HepG2 (cell line): Measurements from ENCODE around the gene NDUFAF5. TPM values are rescaled to one million over a fixed set of nuclear protein-coding genes. Genes with fewer than 3 reads are reported as not detected.

Experiments used
- ARNT2 ChIP-seq: sonication (generic); formaldehyde crosslinking; IDR thresholded peaks from 2 replicates; pipeline ENCODE4 v1.8.0; 2022; ENCODE audit warnings: mild to moderate bottlenecking, low read depth, missing genetic modification reagents, moderate library complexity
- ELF3 ChIP-seq: IDR thresholded peaks from 2 replicates; pipeline ENCODE4 v1.6.1; 2016; ENCODE audit warnings: missing genetic modification reagents, missing compliant biosample characterization
- KLF12 ChIP-seq: sonication (generic); formaldehyde crosslinking; IDR thresholded peaks from 2 replicates; pipeline ENCODE4 v1.4.0; 2020; ENCODE audit warnings: missing genetic modification reagents, borderline replicate concordance
- MAZ ChIP-seq, 2 experiments: sonication (generic) in 1 of 2; formaldehyde crosslinking in 1 of 2; IDR thresholded peaks; 2 replicates each; pipeline versions ENCODE4 v1.5.0 to v1.6.1; 2012 to 2020; ENCODE audit warnings: low read depth in 2 of 2, mild to moderate bottlenecking in 2 of 2, borderline replicate concordance in 1 of 2, improper control_type of control experiment in 1 of 2, low read length in 1 of 2, missing genetic modification reagents in 1 of 2, moderate library complexity in 1 of 2
- MTA3 ChIP-seq: sonication (generic); formaldehyde crosslinking; IDR thresholded peaks from 2 replicates; pipeline ENCODE4 v1.4.0; 2020; ENCODE audit warnings: missing genetic modification reagents
- NPAS2 ChIP-seq: sonication (generic); formaldehyde crosslinking; IDR thresholded peaks from 2 replicates; pipeline ENCODE4 v1.8.0; 2022; ENCODE audit warnings: mild to moderate bottlenecking, missing genetic modification reagents, borderline replicate concordance
- POLR2AphosphoS2 ChIP-seq: IDR thresholded peaks from 2 replicates; pipeline ENCODE4 v1.6.1; 2011; ENCODE audit warnings: low read depth, low read length, improper control_type of control experiment
- POLR2G ChIP-seq: fragments of 200-400 bp; formaldehyde crosslinking; IDR thresholded peaks from 2 replicates; pipeline ENCODE4 v1.6.1; 2018; ENCODE audit warnings: mild to moderate bottlenecking, low read depth, low read length, moderate library complexity
- SP1 ChIP-seq, 2 experiments: fragments of 450-650 bp in 1 of 2; sonication (generic) in 1 of 2; formaldehyde crosslinking in 1 of 2; IDR thresholded peaks; 2 replicates each; pipeline versions ENCODE4 v1.4.0 to v1.6.1; 2016 to 2020; ENCODE audit warnings: missing genetic modification reagents in 1 of 2
- SP4 ChIP-seq: sonication (generic); formaldehyde crosslinking; IDR thresholded peaks from 2 replicates; pipeline ENCODE4 v1.8.1; 2023; ENCODE audit warnings: mild to moderate bottlenecking, missing genetic modification reagents
- TBX3 ChIP-seq: fragments of 450-650 bp; IDR thresholded peaks from 2 replicates; pipeline ENCODE4 v1.6.1; 2017; ENCODE audit warnings: antibody characterized with exemption, mild to moderate bottlenecking, inconsistent platforms, borderline replicate concordance
- TCF7 ChIP-seq: sonication (generic); IDR thresholded peaks from 2 replicates; pipeline ENCODE4 v1.6.1; 2016; ENCODE audit warnings: antibody characterized with exemption, low read depth
- ZNF317 ChIP-seq: sonication (generic); formaldehyde crosslinking; IDR thresholded peaks from 2 replicates; pipeline ENCODE4 v1.5.0; 2020; ENCODE audit warnings: mild to moderate bottlenecking, missing genetic modification reagents
- ZNF564 ChIP-seq: sonication (generic); formaldehyde crosslinking; IDR thresholded peaks from 2 replicates; pipeline ENCODE4 v1.8.1; 2023; ENCODE audit warnings: mild to moderate bottlenecking, missing genetic modification reagents
- polyA plus RNA-seq, 8 experiments: library from polyadenylated mRNA; depleted of rRNA in 3 of 8; stranded (reverse) in 7 of 8; unstranded in 1 of 8; fragments of >200 nt; fragmentation: Illumina TruSeq in 4 of 8; extraction: Trizol in 4 of 8; gene quantifications; 2 replicates each; pipeline versions ENCODE4 v1.2.1 to v1.2.3, GENCODE V29; 2011 to 2016; ENCODE audit warnings: low read depth in 4 of 8, missing spikeins in 1 of 8, mixed read lengths in 1 of 8; ENCODE audit not compliant: insufficient read depth in 1 of 8
- total RNA-seq, 5 experiments: library from RNA; depleted of rRNA; stranded (reverse); fragments of >200 nt; fragmentation: Illumina TruSeq; extraction: Trizol; gene quantifications; 2 replicates each; pipeline ENCODE4 v1.2.3, GENCODE V29; 2016; ENCODE audit warnings: low read depth in 1 of 5
- TF ChIP-seq, protein P1 (sequence below): sonication (generic); formaldehyde crosslinking; IDR thresholded peaks from 2 replicates; pipeline ENCODE4 v1.4.0; 2020; ENCODE audit warnings: missing genetic modification reagents, borderline replicate concordance
- TF ChIP-seq, protein P2 (sequence below): sonication (generic); formaldehyde crosslinking; IDR thresholded peaks from 2 replicates; pipeline ENCODE4 v1.4.0; 2020; ENCODE audit warnings: mild to moderate bottlenecking, missing genetic modification reagents
- TF ChIP-seq, protein P3 (sequence below): sonication (generic); formaldehyde crosslinking; IDR thresholded peaks from 2 replicates; pipeline ENCODE4 v1.5.1; 2020; ENCODE audit warnings: missing genetic modification reagents, mild to moderate bottlenecking, borderline replicate concordance
- TF ChIP-seq, protein P4 (sequence below): sonication (generic); formaldehyde crosslinking; IDR thresholded peaks from 2 replicates; pipeline ENCODE4 v1.8.0; 2022; ENCODE audit warnings: mild to moderate bottlenecking, missing genetic modification reagents, moderate library complexity
- TF ChIP-seq, protein P5 (sequence below): sonication (generic); formaldehyde crosslinking; IDR thresholded peaks from 2 replicates; pipeline ENCODE4 v1.5.0; 2020; ENCODE audit warnings: missing genetic modification reagents, mild to moderate bottlenecking, borderline replicate concordance
- TF ChIP-seq, protein P6 (sequence below): sonication (generic); formaldehyde crosslinking; IDR thresholded peaks from 2 replicates; pipeline ENCODE4 v1.8.0; 2022; ENCODE audit warnings: missing genetic modification reagents, low read depth, mild to moderate bottlenecking, borderline replicate concordance

The NDUFAF5 gene
- total and polyA plus RNA-seq, 2 of the 13 experiments (the other 11 are each of a cell fraction or from before 2014, with no cell fraction given): 23.1 to 66.7 TPM

DNA sequence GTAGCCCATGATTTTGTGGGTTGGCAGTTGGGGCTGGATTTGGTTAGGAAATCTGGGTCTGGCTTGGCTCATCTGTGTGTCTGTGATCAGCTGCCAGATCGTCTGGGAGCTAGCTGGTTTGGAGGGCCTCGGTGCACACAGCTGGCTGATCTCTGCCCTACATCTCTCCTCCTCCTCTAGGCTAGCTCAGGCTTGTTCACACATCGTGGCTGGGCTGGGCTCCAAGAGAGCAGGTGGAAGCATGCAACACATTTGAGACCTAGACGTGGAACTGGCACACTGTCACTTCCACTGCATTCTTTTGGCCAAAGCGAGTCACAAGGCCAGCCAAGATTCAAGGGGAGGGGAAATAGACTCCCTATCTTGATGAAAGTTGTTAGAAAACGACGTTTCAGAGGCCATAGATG lies 15.9 kb downstream of the NDUFAF5 start (continued):
- TF ChIP-seq POLR2G (no peak), MTA3 (CRISPR knock-in tag) (no peak), MAZ (IDR thresholded peaks at IDR 0.05; ENCODE audit: borderline replicate concordance, low read depth, low read length) (peak; percentile 52; the same call in 1 of the 2 replicates), MAZ (CRISPR knock-in tag; IDR thresholded peaks at IDR 0.05; ENCODE audit: low read depth) (no peak), KLF12 (CRISPR knock-in tag) (no peak), ARNT2 (peak; percentile 36; the same call in 1 of the 2 replicates), ZNF564 (CRISPR knock-in tag) (peak; percentile 63; the same call in 1 of the 2 replicates), SP4 (CRISPR knock-in tag) (no peak), ZNF317 (CRISPR knock-in tag) (no peak), NPAS2 (CRISPR knock-in tag) (no peak), TBX3 (peak; percentile 60; the same call in 1 of the 2 replicates), ELF3 (CRISPR knock-in tag) (no peak), SP1 (IDR thresholded peaks at IDR 0.05) (no peak), SP1 (CRISPR knock-in tag; IDR thresholded peaks at IDR 0.05) (no peak), TCF7 (no peak), POLR2AphosphoS2 (no peak)
- TF ChIP-seq, protein P1, sequence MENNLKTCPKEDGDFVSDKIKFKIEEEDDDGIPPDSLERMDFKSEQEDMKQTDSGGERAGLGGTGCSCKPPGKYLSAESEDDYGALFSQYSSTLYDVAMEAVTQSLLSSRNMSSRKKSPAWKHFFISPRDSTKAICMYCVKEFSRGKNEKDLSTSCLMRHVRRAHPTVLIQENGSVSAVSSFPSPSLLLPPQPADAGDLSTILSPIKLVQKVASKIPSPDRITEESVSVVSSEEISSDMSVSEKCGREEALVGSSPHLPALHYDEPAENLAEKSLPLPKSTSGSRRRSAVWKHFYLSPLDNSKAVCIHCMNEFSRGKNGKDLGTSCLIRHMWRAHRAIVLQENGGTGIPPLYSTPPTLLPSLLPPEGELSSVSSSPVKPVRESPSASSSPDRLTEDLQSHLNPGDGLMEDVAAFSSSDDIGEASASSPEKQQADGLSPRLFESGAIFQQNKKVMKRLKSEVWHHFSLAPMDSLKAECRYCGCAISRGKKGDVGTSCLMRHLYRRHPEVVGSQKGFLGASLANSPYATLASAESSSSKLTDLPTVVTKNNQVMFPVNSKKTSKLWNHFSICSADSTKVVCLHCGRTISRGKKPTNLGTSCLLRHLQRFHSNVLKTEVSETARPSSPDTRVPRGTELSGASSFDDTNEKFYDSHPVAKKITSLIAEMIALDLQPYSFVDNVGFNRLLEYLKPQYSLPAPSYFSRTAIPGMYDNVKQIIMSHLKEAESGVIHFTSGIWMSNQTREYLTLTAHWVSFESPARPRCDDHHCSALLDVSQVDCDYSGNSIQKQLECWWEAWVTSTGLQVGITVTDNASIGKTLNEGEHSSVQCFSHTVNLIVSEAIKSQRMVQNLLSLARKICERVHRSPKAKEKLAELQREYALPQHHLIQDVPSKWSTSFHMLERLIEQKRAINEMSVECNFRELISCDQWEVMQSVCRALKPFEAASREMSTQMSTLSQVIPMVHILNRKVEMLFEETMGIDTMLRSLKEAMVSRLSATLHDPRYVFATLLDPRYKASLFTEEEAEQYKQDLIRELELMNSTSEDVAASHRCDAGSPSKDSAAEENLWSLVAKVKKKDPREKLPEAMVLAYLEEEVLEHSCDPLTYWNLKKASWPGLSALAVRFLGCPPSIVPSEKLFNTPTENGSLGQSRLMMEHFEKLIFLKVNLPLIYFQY: 0 out of 2 replicates have a peak, but pooled peaks have one; percentile 25
- TF ChIP-seq, protein P2, sequence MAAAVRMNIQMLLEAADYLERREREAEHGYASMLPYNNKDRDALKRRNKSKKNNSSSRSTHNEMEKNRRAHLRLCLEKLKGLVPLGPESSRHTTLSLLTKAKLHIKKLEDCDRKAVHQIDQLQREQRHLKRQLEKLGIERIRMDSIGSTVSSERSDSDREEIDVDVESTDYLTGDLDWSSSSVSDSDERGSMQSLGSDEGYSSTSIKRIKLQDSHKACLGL (CRISPR knock-in tag): no peak
- TF ChIP-seq, protein P3, sequence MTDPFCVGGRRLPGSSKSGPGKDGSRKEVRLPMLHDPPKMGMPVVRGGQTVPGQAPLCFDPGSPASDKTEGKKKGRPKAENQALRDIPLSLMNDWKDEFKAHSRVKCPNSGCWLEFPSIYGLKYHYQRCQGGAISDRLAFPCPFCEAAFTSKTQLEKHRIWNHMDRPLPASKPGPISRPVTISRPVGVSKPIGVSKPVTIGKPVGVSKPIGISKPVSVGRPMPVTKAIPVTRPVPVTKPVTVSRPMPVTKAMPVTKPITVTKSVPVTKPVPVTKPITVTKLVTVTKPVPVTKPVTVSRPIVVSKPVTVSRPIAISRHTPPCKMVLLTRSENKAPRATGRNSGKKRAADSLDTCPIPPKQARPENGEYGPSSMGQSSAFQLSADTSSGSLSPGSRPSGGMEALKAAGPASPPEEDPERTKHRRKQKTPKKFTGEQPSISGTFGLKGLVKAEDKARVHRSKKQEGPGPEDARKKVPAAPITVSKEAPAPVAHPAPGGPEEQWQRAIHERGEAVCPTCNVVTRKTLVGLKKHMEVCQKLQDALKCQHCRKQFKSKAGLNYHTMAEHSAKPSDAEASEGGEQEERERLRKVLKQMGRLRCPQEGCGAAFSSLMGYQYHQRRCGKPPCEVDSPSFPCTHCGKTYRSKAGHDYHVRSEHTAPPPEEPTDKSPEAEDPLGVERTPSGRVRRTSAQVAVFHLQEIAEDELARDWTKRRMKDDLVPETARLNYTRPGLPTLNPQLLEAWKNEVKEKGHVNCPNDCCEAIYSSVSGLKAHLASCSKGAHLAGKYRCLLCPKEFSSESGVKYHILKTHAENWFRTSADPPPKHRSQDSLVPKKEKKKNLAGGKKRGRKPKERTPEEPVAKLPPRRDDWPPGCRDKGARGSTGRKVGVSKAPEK (CRISPR knock-in tag): no peak
- TF ChIP-seq, protein P4, sequence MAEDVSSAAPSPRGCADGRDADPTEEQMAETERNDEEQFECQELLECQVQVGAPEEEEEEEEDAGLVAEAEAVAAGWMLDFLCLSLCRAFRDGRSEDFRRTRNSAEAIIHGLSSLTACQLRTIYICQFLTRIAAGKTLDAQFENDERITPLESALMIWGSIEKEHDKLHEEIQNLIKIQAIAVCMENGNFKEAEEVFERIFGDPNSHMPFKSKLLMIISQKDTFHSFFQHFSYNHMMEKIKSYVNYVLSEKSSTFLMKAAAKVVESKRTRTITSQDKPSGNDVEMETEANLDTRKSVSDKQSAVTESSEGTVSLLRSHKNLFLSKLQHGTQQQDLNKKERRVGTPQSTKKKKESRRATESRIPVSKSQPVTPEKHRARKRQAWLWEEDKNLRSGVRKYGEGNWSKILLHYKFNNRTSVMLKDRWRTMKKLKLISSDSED (CRISPR knock-in tag): no peak
- TF ChIP-seq, protein P5, sequence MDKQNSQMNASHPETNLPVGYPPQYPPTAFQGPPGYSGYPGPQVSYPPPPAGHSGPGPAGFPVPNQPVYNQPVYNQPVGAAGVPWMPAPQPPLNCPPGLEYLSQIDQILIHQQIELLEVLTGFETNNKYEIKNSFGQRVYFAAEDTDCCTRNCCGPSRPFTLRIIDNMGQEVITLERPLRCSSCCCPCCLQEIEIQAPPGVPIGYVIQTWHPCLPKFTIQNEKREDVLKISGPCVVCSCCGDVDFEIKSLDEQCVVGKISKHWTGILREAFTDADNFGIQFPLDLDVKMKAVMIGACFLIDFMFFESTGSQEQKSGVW (CRISPR knock-in tag): no peak
- TF ChIP-seq, protein P6, sequence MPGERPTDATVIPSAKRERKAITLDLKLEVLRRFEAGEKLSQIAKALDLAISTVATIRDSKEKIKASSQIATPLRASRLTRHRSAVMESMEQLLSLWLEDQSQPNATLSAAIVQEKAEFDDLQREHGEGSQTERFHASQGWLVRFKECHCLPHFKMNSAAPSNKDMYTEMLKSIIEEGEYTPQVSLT (CRISPR knock-in tag): no peak
